Type B pancreatic cell (in vitro differentiated cells): ENCODE results near the gene NELFA. TPM values are rescaled to one million over a fixed set of nuclear protein-coding genes. Genes with fewer than 3 reads are reported as not detected.
"Not testable (repeated sequence)": the region's sequence is repeated elsewhere in the genome, so short reads cannot be mapped to it uniquely, and the experiment has no call there.

ENCODE experiments used
- DNase-seq: peaks from one replicate; pipeline ENCODE4 v3.0.0; 2021; ENCODE audit warnings: mixed read lengths; ENCODE audit not compliant: unreplicated experiment; ENCODE audit errors: extremely low spot score
- H3K27ac Mint-ChIP-seq: 2 replicates; pipeline ENCODE4 v1.8.0; 2021; ENCODE audit warnings: mild to moderate bottlenecking, mixed read lengths
- H3K27me3 Mint-ChIP-seq: 2 replicates; pipeline ENCODE4 v1.8.0; 2021; ENCODE audit warnings: mixed read lengths
- H3K36me3 Mint-ChIP-seq: 2 replicates; pipeline ENCODE4 v1.8.0; 2021; ENCODE audit warnings: mixed read lengths
- H3K4me1 Mint-ChIP-seq: one replicate; pipeline ENCODE4 v1.8.0; 2021; ENCODE audit warnings: mixed read lengths; ENCODE audit not compliant: unreplicated experiment
- H3K4me3 Mint-ChIP-seq: 2 replicates; pipeline ENCODE4 v1.8.0; 2021; ENCODE audit warnings: mild to moderate bottlenecking, mixed read lengths
- H3K9me3 Mint-ChIP-seq: 2 replicates; pipeline ENCODE4 v1.8.0; 2021; ENCODE audit warnings: mixed read lengths
- total RNA-seq: library from RNA; stranded (reverse); gene quantifications from 2 replicates; pipeline ENCODE4 v1.2.1, GENCODE V29; 2021; ENCODE audit warnings: low replicate concordance
- TF ChIP-seq, protein P1 (sequence below): fragments of 200-600 bp; sonication (generic); conservative IDR thresholded peaks from 2 replicates; pipeline ENCODE4 v1.5.0; 2021; ENCODE audit warnings: antibody characterized with exemption, mild to moderate bottlenecking

Gene NELFA
- total RNA-seq, 1 donor from 2014 or later, result 44.8 TPM

DNA sequence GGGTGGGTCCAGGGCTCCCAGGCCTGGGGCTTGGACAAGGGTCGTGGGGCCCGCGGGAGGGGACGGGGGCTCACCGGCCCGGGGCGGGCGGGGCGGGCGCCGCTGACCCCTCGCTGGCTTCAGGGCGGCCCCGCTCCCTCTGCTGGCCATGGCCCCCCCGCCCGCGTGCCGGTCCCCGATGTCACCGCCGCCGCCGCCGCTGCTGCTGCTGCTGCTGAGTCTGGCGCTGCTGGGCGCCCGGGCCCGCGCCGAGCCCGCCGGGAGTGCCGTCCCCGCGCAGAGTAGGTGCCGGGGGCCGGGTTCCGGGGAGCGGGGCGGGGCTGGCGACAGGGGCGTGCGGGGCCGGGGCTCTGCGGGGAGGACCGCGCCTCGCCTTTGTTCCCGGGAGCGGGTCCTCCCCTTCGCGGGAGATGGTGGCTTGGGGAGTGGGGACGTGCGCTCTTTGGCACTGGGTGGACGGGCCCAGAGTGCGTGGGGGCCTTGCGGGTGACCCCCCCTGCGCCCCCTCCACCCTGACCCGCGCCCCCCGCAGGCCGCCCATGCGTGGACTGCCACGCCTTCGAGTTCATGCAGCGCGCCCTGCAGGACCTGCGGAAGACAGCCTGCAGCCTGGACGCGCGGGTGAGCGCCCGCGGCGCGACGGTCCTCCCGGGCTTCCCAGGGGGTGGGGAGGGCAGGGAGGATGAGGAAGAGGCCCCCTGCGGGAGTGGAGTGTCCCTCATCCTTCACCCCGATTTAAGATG, 33.6 kb upstream of the NELFA start:
- no peaks in the 10 kb centered on the region for H3K4me1 Mint-ChIP-seq
- H3K36me3 Mint-ChIP-seq, result no peaks in the 10 kb centered on the region
- DNase-seq, result no peak
- peak overlapping the region; percentile 85 for H3K4me3 Mint-ChIP-seq
- peaks cover 24% of the 10 kb centered on the region for H3K27me3 Mint-ChIP-seq
- no peaks in the 10 kb centered on the region for H3K9me3 Mint-ChIP-seq
- no peak overlapping the region for H3K27ac Mint-ChIP-seq
- TF ChIP-seq, protein P1, sequence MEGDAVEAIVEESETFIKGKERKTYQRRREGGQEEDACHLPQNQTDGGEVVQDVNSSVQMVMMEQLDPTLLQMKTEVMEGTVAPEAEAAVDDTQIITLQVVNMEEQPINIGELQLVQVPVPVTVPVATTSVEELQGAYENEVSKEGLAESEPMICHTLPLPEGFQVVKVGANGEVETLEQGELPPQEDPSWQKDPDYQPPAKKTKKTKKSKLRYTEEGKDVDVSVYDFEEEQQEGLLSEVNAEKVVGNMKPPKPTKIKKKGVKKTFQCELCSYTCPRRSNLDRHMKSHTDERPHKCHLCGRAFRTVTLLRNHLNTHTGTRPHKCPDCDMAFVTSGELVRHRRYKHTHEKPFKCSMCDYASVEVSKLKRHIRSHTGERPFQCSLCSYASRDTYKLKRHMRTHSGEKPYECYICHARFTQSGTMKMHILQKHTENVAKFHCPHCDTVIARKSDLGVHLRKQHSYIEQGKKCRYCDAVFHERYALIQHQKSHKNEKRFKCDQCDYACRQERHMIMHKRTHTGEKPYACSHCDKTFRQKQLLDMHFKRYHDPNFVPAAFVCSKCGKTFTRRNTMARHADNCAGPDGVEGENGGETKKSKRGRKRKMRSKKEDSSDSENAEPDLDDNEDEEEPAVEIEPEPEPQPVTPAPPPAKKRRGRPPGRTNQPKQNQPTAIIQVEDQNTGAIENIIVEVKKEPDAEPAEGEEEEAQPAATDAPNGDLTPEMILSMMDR, result peak; percentile 25

- no peaks in the 10 kb centered on the region for H3K36me3 Mint-ChIP-seq
- H3K4me3 Mint-ChIP-seq, result peak overlapping the region; percentile 85
- no peaks in the 10 kb centered on the region for H3K4me1 Mint-ChIP-seq
- H3K27me3 Mint-ChIP-seq, result peaks cover 33% of the 10 kb centered on the region
- H3K27ac Mint-ChIP-seq, result no peak overlapping the region
- H3K9me3 Mint-ChIP-seq, result no peaks in the 10 kb centered on the region
- TF ChIP-seq, protein P1, result no peak
- DNase-seq, result peak; percentile 93
Observed at GRCh38 chr4:2041239-2042130, 32.7 kb upstream of the NELFA start.

GRCh38 chr4:2040391-2041238, 31.8 kb upstream of the NELFA start:
- Mint-ChIP-seq H3K27ac (no peak overlapping the region), H3K27me3 (peaks cover 42% of the 10 kb centered on the region), H3K36me3 (no peaks in the 10 kb centered on the region), H3K9me3 (no peaks in the 10 kb centered on the region), H3K4me1 (no peaks in the 10 kb centered on the region), H3K4me3 (peak overlapping the region; percentile 66)
- DNase-seq, result peak; percentile 67
- TF ChIP-seq, protein P1, result no peak

DNA sequence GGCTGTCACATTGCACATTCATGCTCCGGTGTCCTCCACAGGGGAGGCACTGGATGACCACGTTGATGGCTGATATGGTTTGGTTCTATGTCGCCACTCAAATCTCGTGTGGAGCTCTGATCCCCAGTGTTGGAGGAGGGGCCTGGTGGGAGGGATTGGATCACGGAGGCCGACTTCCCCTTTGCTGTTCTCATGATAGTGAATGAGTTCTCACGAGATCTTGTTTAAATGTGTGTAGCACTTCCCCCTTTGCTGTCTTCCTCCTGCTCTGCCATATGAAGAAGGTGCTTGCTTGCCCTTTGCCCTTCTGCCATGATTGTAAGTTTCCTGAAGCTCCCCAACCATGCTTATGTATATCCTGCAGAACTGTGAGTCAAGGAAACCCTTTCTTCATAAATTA, 28.1 kb upstream of the NELFA start:
- DNase-seq, result no peak
- TF ChIP-seq, protein P1, result no peak
- H3K4me3 Mint-ChIP-seq, result no peak overlapping the region
- H3K9me3 Mint-ChIP-seq, result no peaks in the 10 kb centered on the region
- no peaks in the 10 kb centered on the region for H3K4me1 Mint-ChIP-seq
- H3K36me3 Mint-ChIP-seq, result no peaks in the 10 kb centered on the region
- H3K27ac Mint-ChIP-seq, result no peak overlapping the region
- peaks cover 61% of the 10 kb centered on the region for H3K27me3 Mint-ChIP-seq

GRCh38 chr4:2036327-2036726, 27.6 kb upstream of the NELFA start:
- Mint-ChIP-seq H3K4me3 (no peak overlapping the region), H3K9me3 (no peaks in the 10 kb centered on the region), H3K36me3 (no peaks in the 10 kb centered on the region), H3K4me1 (no peaks in the 10 kb centered on the region), H3K27me3 (peaks cover 58% of the 10 kb centered on the region), H3K27ac (no peak overlapping the region)
- TF ChIP-seq, protein P1, result no peak
- no peak for DNase-seq

- not testable (repeated sequence) for H3K4me3 Mint-ChIP-seq, H3K27ac Mint-ChIP-seq, H3K36me3 Mint-ChIP-seq, H3K9me3 Mint-ChIP-seq, DNase-seq, H3K4me1 Mint-ChIP-seq
- peaks cover 68% of the 10 kb centered on the region for H3K27me3 Mint-ChIP-seq
Observed at GRCh38 chr4:2031161-2031560, 22.4 kb upstream of the NELFA start.

- H3K4me1 Mint-ChIP-seq, DNase-seq, H3K27ac Mint-ChIP-seq, H3K9me3 Mint-ChIP-seq, H3K36me3 Mint-ChIP-seq, H3K4me3 Mint-ChIP-seq: not testable (repeated sequence)
- H3K27me3 Mint-ChIP-seq, result peaks cover 71% of the 10 kb centered on the region
Observed at GRCh38 chr4:2027120-2027519, 18.3 kb upstream of the NELFA start.
